Measurements from ENCODE around the gene PON3. TPM values are rescaled to one million over a fixed set of nuclear protein-coding genes. Genes with fewer than 3 reads are reported as not detected.

Gene PON3
- total RNA-seq, 1 donor from 2014 or later, result 0.14 TPM

DNA sequence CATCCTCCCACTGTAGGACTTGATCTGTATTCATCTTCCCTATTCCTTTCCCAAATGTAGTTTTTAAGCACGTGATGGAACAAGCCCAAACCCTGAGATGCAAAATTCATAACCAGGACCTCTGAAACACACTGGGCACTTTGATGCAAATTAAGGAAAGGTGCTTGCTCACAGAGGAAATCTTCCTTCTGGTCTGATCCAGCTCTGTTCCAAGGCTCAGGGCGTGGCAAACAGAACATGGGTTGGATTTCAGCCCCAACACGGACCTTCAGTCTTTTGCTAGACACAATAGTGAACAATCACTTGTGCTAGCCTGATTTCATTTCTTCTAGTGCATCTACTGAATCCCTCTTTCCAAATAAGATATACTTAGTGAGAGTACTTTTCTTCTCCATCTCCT is 27.9 kb downstream of the PON3 start:
- H3K4me1 Mint-ChIP-seq (ENCODE audit: low read depth), result no peaks in the 10 kb centered on the region
- intact Hi-C loops (cut with micrococcal nuclease), result no loop called here
- no peak overlapping the region for H3K27ac Mint-ChIP-seq
- H3K4me3 Mint-ChIP-seq (ENCODE audit: low read depth), result no peak overlapping the region
- H3K36me3 Mint-ChIP-seq (ENCODE audit: low read depth), result no peaks in the 10 kb centered on the region
- H3K9me3 Mint-ChIP-seq, result no peaks in the 10 kb centered on the region
- H3K27me3 Mint-ChIP-seq (ENCODE audit: low read depth), result no peaks in the 10 kb centered on the region
- no peak for DNase-seq (ENCODE audit: low spot score)

- intact Hi-C loops (cut with micrococcal nuclease), result no loop called here
- no peak overlapping the region for H3K27ac Mint-ChIP-seq
- no peaks in the 10 kb centered on the region for H3K4me1 Mint-ChIP-seq (ENCODE audit: low read depth)
- H3K36me3 Mint-ChIP-seq (ENCODE audit: low read depth), result no peaks in the 10 kb centered on the region
- no peak for DNase-seq (ENCODE audit: low spot score)
- no peaks in the 10 kb centered on the region for H3K27me3 Mint-ChIP-seq (ENCODE audit: low read depth)
- H3K9me3 Mint-ChIP-seq, result no peaks in the 10 kb centered on the region
- no peak overlapping the region for H3K4me3 Mint-ChIP-seq (ENCODE audit: low read depth)
Measured at GRCh38 chr7:95367606-95368005, 28.6 kb downstream of the PON3 start.

DNA sequence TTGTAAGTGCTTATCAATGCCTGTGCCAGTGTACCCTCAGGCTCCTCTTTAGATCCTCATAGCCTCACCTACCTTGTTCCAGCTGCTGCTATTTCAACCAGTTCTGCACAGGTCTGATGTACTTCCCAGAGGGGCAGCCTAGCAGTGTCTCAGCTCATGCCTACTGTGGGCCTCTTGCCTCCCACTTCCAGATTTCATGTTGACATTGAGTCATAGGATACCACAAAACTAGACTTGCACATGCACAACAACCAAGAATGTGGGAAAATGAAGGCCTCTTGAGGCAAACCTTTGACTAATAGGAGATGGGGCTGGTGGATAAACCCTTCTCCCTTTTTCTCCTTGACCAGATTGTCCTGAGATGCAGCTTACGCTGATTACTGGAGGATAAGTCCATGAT is 31.0 kb downstream of the PON3 start:
- DNase-seq (ENCODE audit: low spot score), result no peak
- intact Hi-C loops (cut with micrococcal nuclease), result no loop called here
- H3K27ac Mint-ChIP-seq, result no peak overlapping the region
- no peaks in the 10 kb centered on the region for H3K9me3 Mint-ChIP-seq
- no peaks in the 10 kb centered on the region for H3K4me1 Mint-ChIP-seq (ENCODE audit: low read depth)
- H3K27me3 Mint-ChIP-seq (ENCODE audit: low read depth), result no peaks in the 10 kb centered on the region
- no peaks in the 10 kb centered on the region for H3K36me3 Mint-ChIP-seq (ENCODE audit: low read depth)
- H3K4me3 Mint-ChIP-seq (ENCODE audit: low read depth), result no peak overlapping the region

GRCh38 chr7:95357623-95358022 is 38.6 kb downstream of the PON3 start:
- H3K9me3 Mint-ChIP-seq, result no peaks in the 10 kb centered on the region
- H3K4me1 Mint-ChIP-seq (ENCODE audit: low read depth), result no peaks in the 10 kb centered on the region

DNA sequence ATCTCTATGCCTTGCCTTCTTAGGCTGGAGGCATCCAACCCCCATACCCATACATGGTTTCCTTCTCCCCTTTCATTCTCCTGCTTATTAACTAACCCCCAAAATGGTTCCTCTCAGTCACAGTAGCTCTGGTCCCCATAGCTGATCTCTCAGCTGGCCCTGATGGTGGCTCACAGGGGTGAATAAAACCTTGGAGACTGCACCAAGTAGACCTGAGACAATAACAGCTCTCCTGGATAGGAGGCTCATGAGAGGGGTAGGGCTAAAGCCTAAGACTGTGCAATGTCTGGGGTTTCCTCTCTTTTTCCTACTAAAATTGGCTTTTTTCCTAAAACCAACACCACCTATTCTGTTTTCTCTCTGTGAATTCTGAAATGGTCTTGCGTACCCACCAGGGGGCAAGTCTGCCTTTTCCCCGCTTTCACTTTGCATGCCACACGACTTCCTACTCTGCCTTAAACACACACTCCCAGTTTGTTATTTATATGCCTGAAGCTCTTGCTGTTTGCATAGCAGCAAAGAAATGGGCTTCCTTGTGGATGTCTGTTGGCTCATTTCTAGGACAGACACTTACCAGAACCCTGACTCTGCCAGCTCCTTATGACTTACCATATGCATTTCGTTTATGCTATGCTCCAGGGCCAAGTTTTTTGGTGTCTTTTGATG is 53.4 kb downstream of the PON3 start:
- intact Hi-C loops (cut with micrococcal nuclease), result no loop called here
- no peak for DNase-seq (ENCODE audit: low spot score)
- no peak overlapping the region for H3K4me3 Mint-ChIP-seq (ENCODE audit: low read depth)

More at GRCh38 chr7:95357623-95358022, 38.6 kb downstream of the PON3 start:
- Mint-ChIP-seq H3K27ac (no peak overlapping the region), H3K4me3 (ENCODE audit: low read depth) (no peak overlapping the region), H3K36me3 (ENCODE audit: low read depth) (no peaks in the 10 kb centered on the region), H3K27me3 (ENCODE audit: low read depth) (no peaks in the 10 kb centered on the region)
- intact Hi-C loops (cut with micrococcal nuclease), result no loop called here
- no peak for DNase-seq (ENCODE audit: low spot score)

GRCh38 chr7:95342029-95342428 is 54.1 kb downstream of the PON3 start:
- Mint-ChIP-seq H3K27me3 (ENCODE audit: low read depth) (peaks cover 2% of the 10 kb centered on the region), H3K9me3 (no peaks in the 10 kb centered on the region), H3K4me3 (ENCODE audit: low read depth) (no peak overlapping the region), H3K36me3 (ENCODE audit: low read depth) (no peaks in the 10 kb centered on the region), H3K27ac (no peak overlapping the region), H3K4me1 (ENCODE audit: low read depth) (no peaks in the 10 kb centered on the region)
- intact Hi-C loops (cut with micrococcal nuclease), result no loop called here
- DNase-seq (ENCODE audit: low spot score), result no peak

More for the DNA sequence above, 53.4 kb downstream of the PON3 start:
- Mint-ChIP-seq H3K27me3 (ENCODE audit: low read depth) (peaks cover 2% of the 10 kb centered on the region), H3K9me3 (no peaks in the 10 kb centered on the region), H3K27ac (no peak overlapping the region), H3K4me1 (ENCODE audit: low read depth) (no peaks in the 10 kb centered on the region), H3K36me3 (ENCODE audit: low read depth) (no peaks in the 10 kb centered on the region)

GRCh38 chr7:95340491-95340890 is 55.7 kb downstream of the PON3 start:
- Mint-ChIP-seq H3K36me3 (ENCODE audit: low read depth) (no peaks in the 10 kb centered on the region), H3K27me3 (ENCODE audit: low read depth) (peaks cover 7% of the 10 kb centered on the region), H3K9me3 (no peaks in the 10 kb centered on the region), H3K4me1 (ENCODE audit: low read depth) (no peaks in the 10 kb centered on the region), H3K27ac (no peak overlapping the region), H3K4me3 (ENCODE audit: low read depth) (no peak overlapping the region)
- intact Hi-C loops (cut with micrococcal nuclease), result no loop called here
- DNase-seq (ENCODE audit: low spot score), result no peak

DNA sequence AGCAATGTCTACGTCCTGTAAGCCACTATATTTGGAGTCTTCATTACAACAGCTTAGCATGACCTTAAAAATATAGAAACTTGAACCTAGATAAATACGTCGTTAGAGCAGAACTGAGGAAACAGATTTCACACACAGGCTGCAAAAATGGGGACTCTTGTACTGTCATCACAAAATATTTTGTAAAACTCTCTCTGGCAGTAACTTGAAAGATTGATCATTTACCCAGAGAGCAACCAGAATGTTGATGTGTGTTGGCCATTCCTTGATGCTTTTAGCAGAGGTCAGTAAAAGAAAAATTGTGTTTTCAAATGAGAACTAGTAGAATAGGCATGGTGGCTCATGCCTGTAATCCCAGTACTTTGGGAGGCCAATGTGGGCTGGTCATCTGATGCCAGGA is 57.3 kb downstream of the PON3 start:
- peaks cover 7% of the 10 kb centered on the region for H3K27me3 Mint-ChIP-seq (ENCODE audit: low read depth)
- no peak for DNase-seq (ENCODE audit: low spot score)
- no peaks in the 10 kb centered on the region for H3K4me1 Mint-ChIP-seq (ENCODE audit: low read depth)
- H3K4me3 Mint-ChIP-seq (ENCODE audit: low read depth), result no peak overlapping the region
- no peaks in the 10 kb centered on the region for H3K9me3 Mint-ChIP-seq
- H3K27ac Mint-ChIP-seq, result no peak overlapping the region
- no peaks in the 10 kb centered on the region for H3K36me3 Mint-ChIP-seq (ENCODE audit: low read depth)
- intact Hi-C loops (cut with micrococcal nuclease), result no loop called here

GRCh38 chr7:95335093-95335492 is 61.1 kb downstream of the PON3 start:
- no peak overlapping the region for H3K27ac Mint-ChIP-seq
- H3K4me3 Mint-ChIP-seq (ENCODE audit: low read depth), result no peak overlapping the region
- peaks cover 5% of the 10 kb centered on the region for H3K27me3 Mint-ChIP-seq (ENCODE audit: low read depth)
- H3K9me3 Mint-ChIP-seq, result no peaks in the 10 kb centered on the region
- no peak for DNase-seq (ENCODE audit: low spot score)
- H3K4me1 Mint-ChIP-seq (ENCODE audit: low read depth), result peaks cover 10% of the 10 kb centered on the region
- no peaks in the 10 kb centered on the region for H3K36me3 Mint-ChIP-seq (ENCODE audit: low read depth)
- intact Hi-C loops (cut with micrococcal nuclease), result no loop called here

- H3K4me1 Mint-ChIP-seq (ENCODE audit: low read depth), result peaks cover 12% of the 10 kb centered on the region
- H3K36me3 Mint-ChIP-seq (ENCODE audit: low read depth), result no peaks in the 10 kb centered on the region
- peaks cover 5% of the 10 kb centered on the region for H3K27me3 Mint-ChIP-seq (ENCODE audit: low read depth)
- H3K27ac Mint-ChIP-seq, result no peak overlapping the region
- no peak overlapping the region for H3K4me3 Mint-ChIP-seq (ENCODE audit: low read depth)
- no peak for DNase-seq (ENCODE audit: low spot score)
- H3K9me3 Mint-ChIP-seq, result no peaks in the 10 kb centered on the region
- intact Hi-C loops (cut with micrococcal nuclease), result no loop called here
Measured at GRCh38 chr7:95334447-95334846, 61.7 kb downstream of the PON3 start.

GRCh38 chr7:95330961-95331337 is 65.2 kb downstream of the PON3 start:
- H3K36me3 Mint-ChIP-seq (ENCODE audit: low read depth), result no peaks in the 10 kb centered on the region
- peaks cover 14% of the 10 kb centered on the region for H3K4me1 Mint-ChIP-seq (ENCODE audit: low read depth)
- peak overlapping the region; percentile 23 for H3K27ac Mint-ChIP-seq
- H3K9me3 Mint-ChIP-seq, result peaks cover 4% of the 10 kb centered on the region
- no peak for DNase-seq (ENCODE audit: low spot score)
- intact Hi-C loops (cut with micrococcal nuclease), result no loop called here
- peak overlapping the region; percentile 56 for H3K4me3 Mint-ChIP-seq (ENCODE audit: low read depth)
- H3K27me3 Mint-ChIP-seq (ENCODE audit: low read depth), result peaks cover 1% of the 10 kb centered on the region

DNA sequence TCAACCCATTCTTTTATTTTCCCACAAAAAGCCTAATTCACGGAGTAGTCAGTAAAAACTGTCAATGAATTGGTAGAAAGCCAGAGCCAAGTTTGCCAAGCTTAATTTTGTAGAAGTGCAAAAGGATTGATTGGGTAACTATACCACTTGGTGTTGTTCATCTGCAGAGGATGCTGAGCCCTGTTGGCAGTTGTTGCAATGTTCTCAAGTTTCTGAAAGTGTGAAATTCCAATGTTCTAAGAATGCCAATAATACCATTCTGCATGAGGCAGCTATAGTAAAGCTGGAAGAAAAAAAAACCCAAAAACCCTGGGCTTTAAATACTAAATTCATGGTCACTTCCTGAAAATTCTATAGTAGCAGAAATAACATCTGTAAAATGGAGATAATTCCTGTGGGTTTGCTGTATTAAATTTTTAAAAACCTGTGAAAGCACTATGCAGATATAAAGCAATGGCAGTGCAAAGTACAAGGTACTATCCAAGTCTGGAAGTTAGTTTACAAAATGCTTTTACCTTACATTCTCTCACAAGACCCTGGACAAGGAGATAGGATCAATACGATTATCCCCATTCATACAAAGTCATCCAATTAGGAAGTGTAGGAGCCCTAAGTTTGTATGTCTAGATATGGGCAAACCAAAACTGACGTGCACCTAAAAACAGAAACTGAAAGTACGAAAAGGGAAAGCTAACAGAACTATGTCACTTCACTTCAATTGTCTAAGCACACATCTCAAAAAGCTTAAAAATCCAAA is 65.8 kb downstream of the PON3 start:
- no peak for DNase-seq (ENCODE audit: low spot score)
- peak overlapping the region; percentile 23 for H3K27ac Mint-ChIP-seq
- H3K27me3 Mint-ChIP-seq (ENCODE audit: low read depth), result peaks cover 5% of the 10 kb centered on the region
- H3K4me3 Mint-ChIP-seq (ENCODE audit: low read depth), result peak overlapping the region; percentile 56
- intact Hi-C loops (cut with micrococcal nuclease), result no loop called here
- no peaks in the 10 kb centered on the region for H3K36me3 Mint-ChIP-seq (ENCODE audit: low read depth)
- H3K9me3 Mint-ChIP-seq, result peaks cover 9% of the 10 kb centered on the region
- peaks cover 14% of the 10 kb centered on the region for H3K4me1 Mint-ChIP-seq (ENCODE audit: low read depth)

GRCh38 chr7:95327356-95327755 is 68.8 kb downstream of the PON3 start:
- H3K27ac Mint-ChIP-seq, result no peak overlapping the region
- peaks cover 17% of the 10 kb centered on the region for H3K4me1 Mint-ChIP-seq (ENCODE audit: low read depth)
- DNase-seq (ENCODE audit: low spot score), result no peak
- peaks cover 9% of the 10 kb centered on the region for H3K9me3 Mint-ChIP-seq
- H3K36me3 Mint-ChIP-seq (ENCODE audit: low read depth), result no peaks in the 10 kb centered on the region
- intact Hi-C loops (cut with micrococcal nuclease), result no loop called here
- H3K4me3 Mint-ChIP-seq (ENCODE audit: low read depth), result no peak overlapping the region
- peaks cover 13% of the 10 kb centered on the region for H3K27me3 Mint-ChIP-seq (ENCODE audit: low read depth)

Measured in activated T-helper 2 cell treated with anti-CD3 and anti-CD28 coated beads, Interferon-gamma antibody, Interleukin-2, Interleukin-4, amounts not matched to agents 10 μg/mL and 5 μg/mL and 100 μg/mL, durations not matched to agents 14 hours and 24 hours and 36 hours (primary cell).